HL-60 (cell line): ENCODE data around the gene DNM3.
"Not testable (repeated sequence)": the region's sequence is repeated elsewhere in the genome, so short reads cannot be mapped to it uniquely, and the experiment has no call there.

Source experiments
- DNase-seq, 2 experiments: peaks; one replicate each; pipeline ENCODE4 v3.0.0-alpha.2; 2010 to 2020; ENCODE audit warnings: low read depth in 1 of 2, low spot score in 1 of 2
- H3K27ac ChIP-seq: fragments of 250-450 bp; sonication (Bioruptor Pico); replicated peaks from 2 replicates; pipeline ENCODE4 v1.5.1; 2020; ENCODE audit warnings: mild to moderate bottlenecking, moderate library complexity
- H3K27me3 ChIP-seq: fragments of 250-450 bp; sonication (Bioruptor Pico); 2 replicates; pipeline ENCODE4 v1.5.1; 2021; ENCODE audit warnings: mild to moderate bottlenecking, moderate library complexity; ENCODE audit not compliant: insufficient read depth, poor library complexity, severe bottlenecking
- H3K4me3 ChIP-seq: replicated peaks from 2 replicates; pipeline ENCODE4 v1.5.1; 2011; ENCODE audit warnings: mild to moderate bottlenecking, control low read depth, low read length; ENCODE audit not compliant: insufficient read depth
- CTCF ChIP-seq: IDR thresholded peaks from one replicate; pipeline ENCODE4 v1.5.1; 2011; ENCODE audit warnings: low read length, control low read depth, inconsistent platforms; ENCODE audit not compliant: insufficient read depth
- GABPA ChIP-seq: IDR thresholded peaks from 2 replicates; pipeline ENCODE4 v1.6.1; 2012; ENCODE audit warnings: low read depth
- POLR2AphosphoS5 ChIP-seq: IDR thresholded peaks from 2 replicates; pipeline ENCODE4 v1.6.1; 2012; ENCODE audit warnings: low read depth
- REST ChIP-seq: IDR thresholded peaks from 2 replicates; pipeline ENCODE4 v1.6.1; 2012; ENCODE audit warnings: low read depth; ENCODE audit not compliant: insufficient replicate concordance
- SPI1 ChIP-seq: IDR thresholded peaks from 2 replicates; pipeline ENCODE4 v1.6.1; 2012; ENCODE audit warnings: low read depth, mild to moderate bottlenecking, borderline replicate concordance

The DNM3 gene

GRCh38 chr1:172298911-172299310, 457.6 kb downstream of the DNM3 start:
- DNase-seq: no peak
- no peak for TF ChIP-seq POLR2AphosphoS5
- TF ChIP-seq REST: no peak
- no peak for TF ChIP-seq CTCF
- no peak for TF ChIP-seq GABPA
- TF ChIP-seq SPI1: no peak
- H3K4me3 ChIP-seq: no peak overlapping the region

GRCh38 chr1:172299515-172299914, 458.2 kb downstream of the DNM3 start:
- H3K4me3 ChIP-seq: no peak overlapping the region
- no peaks in the 10 kb centered on the region for H3K27me3 ChIP-seq
- no peak overlapping the region for H3K27ac ChIP-seq
- no peak for DNase-seq
- TF ChIP-seq SPI1: no peak
- TF ChIP-seq REST: no peak
- no peak for TF ChIP-seq GABPA
- TF ChIP-seq POLR2AphosphoS5: no peak
- no peak for TF ChIP-seq CTCF

More at GRCh38 chr1:172298911-172299310, 457.6 kb downstream of the DNM3 start:
- Histone ChIP-seq H3K27ac (no peak overlapping the region), H3K27me3 (no peaks in the 10 kb centered on the region)

- H3K27me3 ChIP-seq, H3K27ac ChIP-seq, DNase-seq, H3K4me3 ChIP-seq: not testable (repeated sequence)
These were observed 466.2 kb downstream of the DNM3 start for GRCh38 chr1:172307508-172307907.

GRCh38 chr1:172308142-172308541, 466.8 kb downstream of the DNM3 start:
- Histone ChIP-seq H3K27me3 (no peaks in the 10 kb centered on the region), H3K4me3 (no peak overlapping the region), H3K27ac (no peak overlapping the region)
- DNase-seq: no peak
- TF ChIP-seq CTCF (no peak), GABPA (no peak), REST (no peak), POLR2AphosphoS5 (no peak), SPI1 (no peak)
